A204.1 (cell line): ENCODE measurements around the gene C16orf54.
"Not testable (repeated sequence)": the region's sequence is repeated elsewhere in the genome, so short reads cannot be mapped to it uniquely, and the experiment has no call there.

Source experiments
- FAIRE-seq: peaks from 2 replicates; lab custom pipeline; 2012; peaks lifted over from hg19 to GRCh38; lab: Jason Lieb, UNC

C16orf54 gene

GRCh38 chr16:29707160-29707559 lies 38.6 kb downstream of the C16orf54 start:
- not testable (repeated sequence) for FAIRE-seq

GRCh38 chr16:29705030-29705429 lies 40.8 kb downstream of the C16orf54 start:
- FAIRE-seq = no peak

GRCh38 chr16:29702269-29702668 lies 43.5 kb downstream of the C16orf54 start:
- FAIRE-seq = no peak

GRCh38 chr16:29701214-29701555 lies 44.6 kb downstream of the C16orf54 start:
- no peak for FAIRE-seq

GRCh38 chr16:29700253-29700987 lies 45.4 kb downstream of the C16orf54 start:
- FAIRE-seq = peak; percentile 56

GRCh38 chr16:29699324-29700219 lies 46.2 kb downstream of the C16orf54 start:
- no peak for FAIRE-seq

- FAIRE-seq = no peak
Observed at GRCh38 chr16:29698484-29699323, 47.1 kb downstream of the C16orf54 start.

- FAIRE-seq = no peak
Observed at GRCh38 chr16:29698042-29698441, 47.7 kb downstream of the C16orf54 start.

- no peak for FAIRE-seq
Observed at GRCh38 chr16:29697391-29697790, 48.4 kb downstream of the C16orf54 start.

GRCh38 chr16:29696881-29697331 lies 48.9 kb downstream of the C16orf54 start:
- no peak for FAIRE-seq

GRCh38 chr16:29695675-29696074 lies 50.1 kb downstream of the C16orf54 start:
- FAIRE-seq = not testable (repeated sequence)

GRCh38 chr16:29694384-29695195 lies 51.2 kb downstream of the C16orf54 start:
- FAIRE-seq = no peak

GRCh38 chr16:29692606-29693005 lies 53.2 kb downstream of the C16orf54 start:
- not testable (repeated sequence) for FAIRE-seq
